Ishikawa (cell line): ENCODE data around the gene C1QBP.

Experiments used
- CEBPB ChIP-seq: IDR thresholded peaks from 2 replicates; pipeline ENCODE4 v1.6.1; 2012
- CREB1 ChIP-seq: IDR thresholded peaks from 2 replicates; pipeline ENCODE4 v1.6.1; 2012; ENCODE audit warnings: low read depth
- EGR1 ChIP-seq: IDR thresholded peaks from 2 replicates; pipeline ENCODE4 v1.6.1; 2012
- EP300 ChIP-seq: IDR thresholded peaks from 2 replicates; pipeline ENCODE4 v1.6.1; 2012; ENCODE audit warnings: borderline replicate concordance
- FOXM1 ChIP-seq: IDR thresholded peaks from 2 replicates; pipeline ENCODE4 v1.6.1; 2012; ENCODE audit warnings: low read depth, borderline replicate concordance
- MAX ChIP-seq: IDR thresholded peaks from 2 replicates; pipeline ENCODE4 v1.6.1; 2012
- NFIC ChIP-seq: IDR thresholded peaks from 2 replicates; pipeline ENCODE4 v1.6.1; 2012
- RAD21 ChIP-seq: IDR thresholded peaks from 2 replicates; pipeline ENCODE4 v1.6.1; 2012; ENCODE audit warnings: low read depth
- REST ChIP-seq: IDR thresholded peaks from 2 replicates; pipeline ENCODE4 v1.6.1; 2012; ENCODE audit warnings: low read depth, mild to moderate bottlenecking
- TAF1 ChIP-seq: IDR thresholded peaks from 2 replicates; pipeline ENCODE4 v1.6.1; 2012; ENCODE audit warnings: low read depth, mild to moderate bottlenecking
- TCF12 ChIP-seq: IDR thresholded peaks from 2 replicates; pipeline ENCODE4 v1.6.1; 2012; ENCODE audit warnings: low read depth
- TEAD4 ChIP-seq: IDR thresholded peaks from 2 replicates; pipeline ENCODE4 v1.6.1; 2012
- USF1 ChIP-seq: IDR thresholded peaks from 2 replicates; pipeline ENCODE4 v1.6.1; 2012
- YY1 ChIP-seq: IDR thresholded peaks from 2 replicates; pipeline ENCODE4 v1.6.1; 2012; ENCODE audit warnings: low read depth
- ZBTB7A ChIP-seq: IDR thresholded peaks from 2 replicates; pipeline ENCODE4 v1.6.1; 2012; ENCODE audit warnings: low read depth

Gene C1QBP

DNA sequence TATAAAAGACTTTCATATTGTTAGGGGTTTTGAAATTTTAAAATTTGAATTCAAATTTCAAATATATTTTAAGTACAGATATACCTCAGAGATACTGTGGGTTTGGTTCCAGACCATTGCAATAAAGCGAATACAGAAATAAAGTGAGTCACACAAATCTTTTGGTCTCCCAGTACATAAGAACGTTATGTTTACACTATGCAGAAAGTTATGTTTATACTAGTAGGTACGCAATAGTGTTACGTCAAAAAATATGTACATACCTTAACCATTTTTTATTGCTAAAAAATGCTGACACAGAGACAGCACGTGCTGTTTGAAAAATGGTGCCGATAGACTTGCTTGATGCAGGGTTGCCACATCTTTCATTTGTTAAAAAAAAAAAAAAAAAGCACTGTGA is 39.2 kb downstream of the C1QBP start:
- TF ChIP-seq YY1 (no peak), TAF1 (no peak), TEAD4 (no peak), EP300 (no peak), MAX (no peak), TCF12 (no peak), CEBPB (no peak), ZBTB7A (no peak), NFIC (no peak), RAD21 (no peak), REST (no peak), USF1 (no peak), EGR1 (no peak), FOXM1 (no peak), CREB1 (no peak)

- TF ChIP-seq ZBTB7A (no peak), TEAD4 (no peak), CREB1 (no peak), EGR1 (no peak)
Observed at GRCh38 chr17:5396612-5397011, 42.3 kb downstream of the C1QBP start.

DNA sequence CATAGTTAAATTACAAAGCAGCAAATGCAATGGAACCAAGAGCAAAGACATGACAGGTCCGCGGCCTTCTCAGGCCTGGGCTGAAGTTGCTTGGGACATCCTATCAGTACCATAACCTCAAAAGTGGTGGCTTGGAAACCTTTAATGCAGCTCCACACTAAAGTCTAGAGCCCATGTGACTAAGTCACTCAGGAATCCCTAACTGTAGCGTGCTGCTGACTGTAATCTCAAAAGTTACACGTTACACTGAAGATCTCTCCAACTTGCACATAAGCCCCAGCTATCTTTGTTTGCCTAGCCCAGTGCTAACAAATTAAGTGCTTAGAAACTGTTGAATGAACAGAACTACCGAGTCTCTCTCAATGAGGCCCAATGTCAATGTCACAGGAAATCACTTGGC is 47.3 kb downstream of the C1QBP start:
- TF ChIP-seq EP300 (no peak), TAF1 (no peak), REST (no peak), RAD21 (no peak), YY1 (no peak), CREB1 (no peak), CEBPB (no peak), FOXM1 (no peak), TEAD4 (no peak), TCF12 (no peak), ZBTB7A (no peak), MAX (no peak), USF1 (no peak), EGR1 (no peak), NFIC (no peak)
